ENCODE measurements around the gene KRT81. TPM values are rescaled to one million over a fixed set of nuclear protein-coding genes. Genes with fewer than 3 reads are reported as not detected.
A peak's percentile ranks its signal among the peaks of the same experiment; 100 is the strongest.

KRT81 gene
- total RNA-seq, 3 donors from 2014 or later = 3.6 to 29.9 TPM; not detected in 1

- Histone ChIP-seq H3K4me3 (no peak overlapping the region), H3K36me3 (no peaks in the 10 kb centered on the region), H3K27ac (peak overlapping the region; percentile 97 to 98), H3K9me3 (no peaks in the 10 kb centered on the region), H3K27me3 (no peaks in the 10 kb centered on the region), H3K4me1 (peaks cover 14 to 50% of the 10 kb centered on the region in 2 donors)
- peak in 1 of 2 donors; percentile 48 for DNase-seq (ENCODE audit: low spot score in 2 of 2)
- intact Hi-C loops (cut with DNase I; ENCODE audit: low total_unique reads) = no loop called here
- TF ChIP-seq CTCF (IDR thresholded peaks at IDR 0.05) = no peak
- peak in 2 of 3 donors; percentile 6 to 64 for TF ChIP-seq POLR2AphosphoS5 (IDR thresholded peaks at IDR 0.05)
- no peak for TF ChIP-seq POLR2A (IDR thresholded peaks at IDR 0.05)
Measured at GRCh38 chr12:52247622-52248540, 43.5 kb downstream of the KRT81 start.

GRCh38 chr12:52246720-52247621 is 44.4 kb downstream of the KRT81 start:
- peak overlapping the region; percentile 97 to 98 for H3K27ac ChIP-seq

GRCh38 chr12:52245962-52246569 is 45.3 kb downstream of the KRT81 start:
- peaks cover 23 to 59% of the 10 kb centered on the region in 2 donors for H3K4me1 ChIP-seq

More at GRCh38 chr12:52246720-52247621, 44.4 kb downstream of the KRT81 start:
- TF ChIP-seq POLR2AphosphoS5 (IDR thresholded peaks at IDR 0.05) (peak; percentile 30 to 42 (median 35)), POLR2A (IDR thresholded peaks at IDR 0.05) (no peak)
- Histone ChIP-seq H3K4me1 (peaks cover 23 to 59% of the 10 kb centered on the region in 2 donors), H3K9me3 (no peaks in the 10 kb centered on the region), H3K4me3 (no peak overlapping the region), H3K27me3 (no peaks in the 10 kb centered on the region), H3K36me3 (no peaks in the 10 kb centered on the region)
- peak in 1 of 2 donors; percentile 67 for DNase-seq (ENCODE audit: low spot score in 2 of 2)
- intact Hi-C loops (cut with DNase I; ENCODE audit: low total_unique reads) = no loop called here

GRCh38 chr12:52245259-52245961 is 45.9 kb downstream of the KRT81 start:
- intact Hi-C loops (cut with DNase I; ENCODE audit: low total_unique reads) = no loop called here
- no peaks in the 10 kb centered on the region for H3K27me3 ChIP-seq
- H3K36me3 ChIP-seq = no peaks in the 10 kb centered on the region
- TF ChIP-seq POLR2A (IDR thresholded peaks at IDR 0.05) (no peak), CTCF (IDR thresholded peaks at IDR 0.05) (peak in 1 of 3 donors; percentile 7), POLR2AphosphoS5 (IDR thresholded peaks at IDR 0.05) (peak; percentile 44 to 90 (median 55))
- no peak overlapping the region for H3K4me3 ChIP-seq
- peak overlapping the region; percentile 97 to 98 for H3K27ac ChIP-seq
- no peaks in the 10 kb centered on the region for H3K9me3 ChIP-seq
- H3K4me1 ChIP-seq = peaks cover 23 to 59% of the 10 kb centered on the region in 2 donors
- DNase-seq (ENCODE audit: low spot score in 2 of 2) = peak; percentile 73 to 77

More at GRCh38 chr12:52245962-52246569, 45.3 kb downstream of the KRT81 start:
- Histone ChIP-seq H3K27me3 (no peaks in the 10 kb centered on the region), H3K9me3 (no peaks in the 10 kb centered on the region), H3K4me3 (no peak overlapping the region), H3K36me3 (no peaks in the 10 kb centered on the region), H3K27ac (peak overlapping the region; percentile 97 to 98)
- TF ChIP-seq POLR2A (IDR thresholded peaks at IDR 0.05) = no peak
- TF ChIP-seq POLR2AphosphoS5 (IDR thresholded peaks at IDR 0.05) = no peak
- TF ChIP-seq CTCF (IDR thresholded peaks at IDR 0.05) = no peak
- intact Hi-C loops (cut with DNase I; ENCODE audit: low total_unique reads) = no loop called here
- no peak for DNase-seq (ENCODE audit: low spot score in 2 of 2)

All from breast epithelium (tissue), 4 donors.